ENCODE results near the gene MIEN1. TPM values are rescaled to one million over a fixed set of nuclear protein-coding genes. Genes with fewer than 3 reads are reported as not detected.
A peak's percentile ranks its signal among the peaks of the same experiment; 100 is the strongest.

Gene MIEN1
- total and polyA plus RNA-seq, 3 experiments from 2014 or later = 42.3 to 114 (median 46.2) TPM

DNA sequence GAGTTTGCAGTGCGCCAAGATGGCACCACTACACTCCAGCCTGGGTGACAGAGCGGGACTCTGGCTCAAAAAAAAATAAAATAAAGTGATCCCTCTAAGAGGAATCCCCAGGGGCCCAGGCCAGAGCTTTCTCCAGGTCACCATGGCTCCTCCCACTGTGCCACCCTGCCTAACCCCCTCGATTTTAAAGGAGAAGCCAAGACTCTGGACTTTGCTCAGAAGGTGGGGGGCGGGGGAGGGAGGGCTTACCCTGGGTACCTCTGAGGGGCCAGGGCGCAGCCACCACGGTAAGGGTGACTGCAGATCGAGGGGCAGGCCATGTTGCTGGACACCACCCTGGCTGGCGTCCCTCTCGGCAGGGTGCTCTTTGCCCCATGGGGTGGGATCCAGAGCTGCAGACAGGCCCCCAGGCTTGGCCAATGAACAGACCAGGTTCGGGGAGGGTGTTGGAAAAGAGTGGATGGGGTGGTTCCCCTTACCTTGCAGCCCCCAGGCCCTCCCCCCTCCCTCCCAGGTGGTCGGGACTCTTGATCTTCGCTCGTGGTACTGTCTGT lies 7.0 kb upstream of the MIEN1 start:
- no peaks in the 10 kb centered on the region for H3K9me3 Mint-ChIP-seq
- ChIA-PET POLR2A (no interaction called here), CTCF (interaction anchor here (0.7 kb wide), 1 partner anchor 115 kb away, joined by 3 read pairs; no protein-coding TSS in a partner anchor)
- Histone ChIP-seq H3K4me3 (ENCODE audit: low read length) (no peak overlapping the region), H3K27me3 (ENCODE audit: insufficient read depth, low read length, poor library complexity, severe bottlenecking) (no peaks in the 10 kb centered on the region), H3K27ac (ENCODE audit: low read depth, low read length) (no peak overlapping the region), H3K9me3 (ENCODE audit: low read length) (no peaks in the 10 kb centered on the region), H3K36me3 (ENCODE audit: insufficient read depth, low read length) (no peaks in the 10 kb centered on the region), H3K4me1 (ENCODE audit: insufficient read depth, low read length) (no peaks in the 10 kb centered on the region)
- H3K27me3 Mint-ChIP-seq = peaks cover 15 to 25% of the 10 kb centered on the region in 2 donors
- H3K4me1 Mint-ChIP-seq = peaks cover 4 to 7% (median 6%) of the 10 kb centered on the region in 3 donors
- DNase-seq = no peak
- peak overlapping the region in 1 of 8 donors; percentile 50 for H3K27ac Mint-ChIP-seq
- H3K4me3 Mint-ChIP-seq = no peak overlapping the region
- no peaks in the 10 kb centered on the region for H3K36me3 Mint-ChIP-seq

GRCh38 chr17:39736319-39737165 lies 6.2 kb upstream of the MIEN1 start:
- Mint-ChIP-seq H3K27ac (peak overlapping the region in 3 of 8 donors; percentile 6 to 50 (median 48)), H3K4me1 (peaks cover 4 to 7% (median 6%) of the 10 kb centered on the region in 3 donors), H3K36me3 (no peaks in the 10 kb centered on the region), H3K4me3 (peak overlapping the region in 1 of 7 donors; percentile 5), H3K27me3 (peaks cover 11 to 25% of the 10 kb centered on the region in 2 donors), H3K9me3 (no peaks in the 10 kb centered on the region)
- POLR2A ChIA-PET = no interaction called here
- Histone ChIP-seq H3K36me3 (ENCODE audit: insufficient read depth, low read length) (no peaks in the 10 kb centered on the region), H3K27me3 (ENCODE audit: insufficient read depth, low read length, poor library complexity, severe bottlenecking) (no peaks in the 10 kb centered on the region), H3K27ac (ENCODE audit: low read depth, low read length) (no peak overlapping the region), H3K4me1 (ENCODE audit: insufficient read depth, low read length) (no peaks in the 10 kb centered on the region), H3K9me3 (ENCODE audit: low read length) (no peaks in the 10 kb centered on the region), H3K4me3 (ENCODE audit: low read length) (no peak overlapping the region)
- DNase-seq = no peak
- CTCF ChIA-PET = interaction anchor here (0.7 to 8.6 kb wide), 2 partner anchors 114 to 115 kb away, joined by 3 to 72 read pairs; no protein-coding TSS in a partner anchor

DNA sequence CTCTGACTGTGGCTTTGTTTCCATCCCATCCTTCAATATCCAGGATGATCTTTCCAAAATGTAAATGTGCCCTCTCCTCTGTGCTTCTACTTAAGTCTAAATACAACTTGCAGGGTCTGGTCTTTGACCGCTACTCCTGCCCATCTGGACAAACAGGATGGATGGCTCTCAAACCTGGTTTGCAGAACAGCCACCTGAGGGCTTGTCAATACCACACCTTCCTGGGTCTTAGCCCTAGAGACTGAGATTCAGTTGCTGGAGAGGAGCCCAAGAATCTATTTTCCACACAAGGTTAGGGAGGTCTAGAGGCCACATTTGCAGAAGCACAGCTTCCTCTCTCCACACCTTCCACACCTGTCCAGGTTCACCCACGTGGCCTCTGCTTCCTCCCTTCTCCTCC lies 5.5 kb upstream of the MIEN1 start:
- no peaks in the 10 kb centered on the region for H3K36me3 ChIP-seq (ENCODE audit: insufficient read depth, low read length)
- POLR2A ChIA-PET = no interaction called here
- Mint-ChIP-seq H3K4me3 (no peak overlapping the region), H3K36me3 (no peaks in the 10 kb centered on the region), H3K27me3 (peaks cover 9 to 23% of the 10 kb centered on the region in 2 donors), H3K27ac (peak overlapping the region in 1 of 8 donors; percentile 6), H3K9me3 (no peaks in the 10 kb centered on the region), H3K4me1 (peaks cover 4 to 7% (median 6%) of the 10 kb centered on the region in 3 donors)
- no peaks in the 10 kb centered on the region for H3K27me3 ChIP-seq (ENCODE audit: insufficient read depth, low read length, poor library complexity, severe bottlenecking)
- CTCF ChIA-PET = interaction anchor here (8.6 kb wide), 1 partner anchor 114 kb away, joined by 72 read pairs; no protein-coding TSS in a partner anchor
- H3K27ac ChIP-seq (ENCODE audit: low read depth, low read length) = no peak overlapping the region
- H3K4me3 ChIP-seq (ENCODE audit: low read length) = no peak overlapping the region
- no peaks in the 10 kb centered on the region for H3K4me1 ChIP-seq (ENCODE audit: insufficient read depth, low read length)
- no peaks in the 10 kb centered on the region for H3K9me3 ChIP-seq (ENCODE audit: low read length)
- no peak for DNase-seq

GRCh38 chr17:39732586-39732985 lies 2.3 kb upstream of the MIEN1 start:
- Mint-ChIP-seq H3K27ac (peak overlapping the region in 3 of 8 donors; percentile 46 to 81 (median 47)), H3K4me3 (peak overlapping the region; percentile 17 to 80 (median 56)), H3K9me3 (no peaks in the 10 kb centered on the region), H3K27me3 (peaks cover 0 to 2% of the 10 kb centered on the region in 2 donors), H3K36me3 (peaks cover 0 to 22% (median 5%) of the 10 kb centered on the region in 3 donors), H3K4me1 (peaks cover 14 to 18% (median 15%) of the 10 kb centered on the region in 3 donors)
- Histone ChIP-seq H3K36me3 (ENCODE audit: insufficient read depth, low read length) (no peaks in the 10 kb centered on the region), H3K27me3 (ENCODE audit: insufficient read depth, low read length, poor library complexity, severe bottlenecking) (no peaks in the 10 kb centered on the region), H3K9me3 (ENCODE audit: low read length) (no peaks in the 10 kb centered on the region), H3K4me1 (ENCODE audit: insufficient read depth, low read length) (peaks cover 15% of the 10 kb centered on the region), H3K27ac (ENCODE audit: low read depth, low read length) (no peak overlapping the region), H3K4me3 (ENCODE audit: low read length) (no peak overlapping the region)
- CTCF ChIA-PET = interaction anchor here (1.1 to 8.6 kb wide), 2 partner anchors 111 to 141 kb away, joined by 3 to 72 read pairs; no protein-coding TSS in a partner anchor
- DNase-seq = no peak
- POLR2A ChIA-PET = no interaction called here

DNA sequence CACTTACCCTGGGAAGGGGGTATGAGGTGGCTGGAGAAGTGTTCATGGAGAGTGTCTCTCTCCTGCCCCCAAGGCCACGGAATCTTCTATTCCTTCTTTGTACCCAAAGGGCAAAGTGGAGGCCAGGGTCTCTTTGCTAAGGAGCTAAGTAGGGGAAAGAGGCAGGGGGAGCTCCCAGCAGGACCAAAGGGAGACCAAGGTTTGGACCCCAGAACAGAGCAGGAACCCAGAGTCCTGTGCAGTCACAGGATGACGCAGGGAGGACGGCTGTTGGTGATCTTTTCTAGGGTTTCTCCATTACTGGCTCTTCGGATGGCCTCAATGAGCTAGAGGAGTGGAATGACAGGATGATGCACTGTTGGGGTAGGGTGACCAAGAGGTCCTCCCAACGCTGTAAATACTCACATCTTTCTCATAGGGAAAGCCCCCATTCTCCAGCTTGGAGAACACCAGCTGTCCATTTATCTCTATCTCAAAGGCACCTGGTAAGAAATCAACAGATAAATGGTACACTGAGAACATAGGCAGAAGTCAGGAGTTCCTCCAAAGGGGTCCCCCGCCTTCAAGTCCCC lies 966 bp downstream of the MIEN1 start:
- Histone ChIP-seq H3K4me3 (ENCODE audit: low read length) (peak overlapping the region; percentile 91), H3K27me3 (ENCODE audit: insufficient read depth, low read length, poor library complexity, severe bottlenecking) (no peaks in the 10 kb centered on the region), H3K9me3 (ENCODE audit: low read length) (no peaks in the 10 kb centered on the region), H3K4me1 (ENCODE audit: insufficient read depth, low read length) (peaks cover 15% of the 10 kb centered on the region), H3K36me3 (ENCODE audit: insufficient read depth, low read length) (no peaks in the 10 kb centered on the region), H3K27ac (ENCODE audit: low read depth, low read length) (peak overlapping the region; percentile 90)
- peak overlapping the region; percentile 86 to 98 (median 94) for H3K27ac Mint-ChIP-seq
- H3K4me3 Mint-ChIP-seq = peak overlapping the region; percentile 89 to 95 (median 91)
- ChIA-PET POLR2A (interaction anchor here (0.6 to 1.8 kb wide), 8 partner anchors 24 to 850 kb away, joined by 3 to 14 read pairs (median 4); partner anchors contain the start of gene CDK12), CTCF (interaction anchor here (0.6 to 8.6 kb wide), 17 partner anchors 14 to 251 kb away, joined by 3 to 72 read pairs (median 5); partner anchors contain the start of genes IKZF3, PGAP3, PNMT and PSMD3)
- no peaks in the 10 kb centered on the region for H3K27me3 Mint-ChIP-seq
- peaks cover 0 to 41% (median 5%) of the 10 kb centered on the region in 3 donors for H3K36me3 Mint-ChIP-seq
- H3K9me3 Mint-ChIP-seq = no peaks in the 10 kb centered on the region
- peaks cover 14 to 21% (median 15%) of the 10 kb centered on the region in 3 donors for H3K4me1 Mint-ChIP-seq
- DNase-seq = no peak

- H3K9me3 Mint-ChIP-seq = no peaks in the 10 kb centered on the region
- Histone ChIP-seq H3K4me3 (ENCODE audit: low read length) (no peak overlapping the region), H3K27me3 (ENCODE audit: insufficient read depth, low read length, poor library complexity, severe bottlenecking) (no peaks in the 10 kb centered on the region), H3K9me3 (ENCODE audit: low read length) (no peaks in the 10 kb centered on the region), H3K27ac (ENCODE audit: low read depth, low read length) (no peak overlapping the region), H3K36me3 (ENCODE audit: insufficient read depth, low read length) (no peaks in the 10 kb centered on the region), H3K4me1 (ENCODE audit: insufficient read depth, low read length) (peaks cover 15% of the 10 kb centered on the region)
- H3K27me3 Mint-ChIP-seq = no peaks in the 10 kb centered on the region
- peaks cover 0 to 41% (median 5%) of the 10 kb centered on the region in 3 donors for H3K36me3 Mint-ChIP-seq
- CTCF ChIA-PET = no interaction called here
- peak overlapping the region in 1 of 7 donors; percentile 32 for H3K4me3 Mint-ChIP-seq
- peaks cover 14 to 21% (median 15%) of the 10 kb centered on the region in 3 donors for H3K4me1 Mint-ChIP-seq
- DNase-seq = no peak
- H3K27ac Mint-ChIP-seq = no peak overlapping the region
- POLR2A ChIA-PET = no interaction called here
These were observed 2.8 kb downstream of the MIEN1 start for GRCh38 chr17:39727556-39727955.

GRCh38 chr17:39726617-39727016 lies 3.7 kb downstream of the MIEN1 start:
- Mint-ChIP-seq H3K4me1 (peaks cover 13 to 21% (median 15%) of the 10 kb centered on the region in 3 donors), H3K4me3 (no peak overlapping the region), H3K27ac (peak overlapping the region in 1 of 8 donors; percentile 65), H3K27me3 (no peaks in the 10 kb centered on the region), H3K36me3 (peaks cover 0 to 41% (median 5%) of the 10 kb centered on the region in 3 donors), H3K9me3 (no peaks in the 10 kb centered on the region)
- ChIA-PET POLR2A (no interaction called here), CTCF (no interaction called here)
- Histone ChIP-seq H3K9me3 (ENCODE audit: low read length) (no peaks in the 10 kb centered on the region), H3K27me3 (ENCODE audit: insufficient read depth, low read length, poor library complexity, severe bottlenecking) (no peaks in the 10 kb centered on the region), H3K27ac (ENCODE audit: low read depth, low read length) (no peak overlapping the region), H3K4me3 (ENCODE audit: low read length) (no peak overlapping the region), H3K36me3 (ENCODE audit: insufficient read depth, low read length) (no peaks in the 10 kb centered on the region), H3K4me1 (ENCODE audit: insufficient read depth, low read length) (peaks cover 15% of the 10 kb centered on the region)
- DNase-seq = no peak
